ENCODE results near the gene NTRK3. TPM values are rescaled to one million over a fixed set of nuclear protein-coding genes. Genes with fewer than 3 reads are reported as not detected.

NTRK3 gene
- total and polyA plus RNA-seq, 10 donors: 0.33 to 6.6 (median 2.1) TPM

DNA sequence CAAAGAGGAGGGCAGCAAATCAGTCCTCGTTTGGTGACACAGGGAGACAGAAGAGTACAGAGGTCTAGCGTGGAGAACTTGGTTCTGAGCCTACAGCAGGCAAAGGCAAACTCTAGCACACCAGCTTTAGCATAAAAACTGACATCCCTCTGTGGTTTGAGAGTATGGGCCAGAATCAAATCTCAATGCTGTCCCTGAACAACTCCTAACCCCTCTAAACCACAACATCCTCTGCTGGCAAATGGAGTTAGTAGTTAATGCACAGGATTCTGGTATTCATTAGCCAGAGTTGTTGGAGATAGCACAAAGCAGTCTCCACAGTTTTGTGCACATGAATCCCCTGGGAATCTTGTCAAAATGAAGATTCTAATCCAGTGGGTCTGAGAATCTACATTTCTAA lies 315.8 kb downstream of the NTRK3 start:
- Histone ChIP-seq H3K27ac (no peak overlapping the region), H3K36me3 (no peaks in the 10 kb centered on the region), H3K27me3 (replicated peaks in 1 of 7) (no peaks in the 10 kb centered on the region), H3K4me1 (peaks cover 0 to 11% (median 4%) of the 10 kb centered on the region in 6 donors), H3K4me3 (no peak overlapping the region), H3K9me3 (no peaks in the 10 kb centered on the region)
- intact Hi-C loops (cut with DNase I; ENCODE audit: low total_unique reads): no loop called here
- no peak for DNase-seq
- TF ChIP-seq, protein P1, sequence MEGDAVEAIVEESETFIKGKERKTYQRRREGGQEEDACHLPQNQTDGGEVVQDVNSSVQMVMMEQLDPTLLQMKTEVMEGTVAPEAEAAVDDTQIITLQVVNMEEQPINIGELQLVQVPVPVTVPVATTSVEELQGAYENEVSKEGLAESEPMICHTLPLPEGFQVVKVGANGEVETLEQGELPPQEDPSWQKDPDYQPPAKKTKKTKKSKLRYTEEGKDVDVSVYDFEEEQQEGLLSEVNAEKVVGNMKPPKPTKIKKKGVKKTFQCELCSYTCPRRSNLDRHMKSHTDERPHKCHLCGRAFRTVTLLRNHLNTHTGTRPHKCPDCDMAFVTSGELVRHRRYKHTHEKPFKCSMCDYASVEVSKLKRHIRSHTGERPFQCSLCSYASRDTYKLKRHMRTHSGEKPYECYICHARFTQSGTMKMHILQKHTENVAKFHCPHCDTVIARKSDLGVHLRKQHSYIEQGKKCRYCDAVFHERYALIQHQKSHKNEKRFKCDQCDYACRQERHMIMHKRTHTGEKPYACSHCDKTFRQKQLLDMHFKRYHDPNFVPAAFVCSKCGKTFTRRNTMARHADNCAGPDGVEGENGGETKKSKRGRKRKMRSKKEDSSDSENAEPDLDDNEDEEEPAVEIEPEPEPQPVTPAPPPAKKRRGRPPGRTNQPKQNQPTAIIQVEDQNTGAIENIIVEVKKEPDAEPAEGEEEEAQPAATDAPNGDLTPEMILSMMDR (IDR thresholded peaks at IDR 0.05 in 8 of 11, conservative IDR thresholded peaks at IDR 0.05 in 3 of 11): no peak
- TF ChIP-seq POLR2A (IDR thresholded peaks at IDR 0.05) (no peak), POLR2AphosphoS5 (IDR thresholded peaks at IDR 0.05) (no peak)
- 11 to 30% (median 16%) methylated on average over 2 of the region's 2 CpGs for WGBS, 5 donors

DNA sequence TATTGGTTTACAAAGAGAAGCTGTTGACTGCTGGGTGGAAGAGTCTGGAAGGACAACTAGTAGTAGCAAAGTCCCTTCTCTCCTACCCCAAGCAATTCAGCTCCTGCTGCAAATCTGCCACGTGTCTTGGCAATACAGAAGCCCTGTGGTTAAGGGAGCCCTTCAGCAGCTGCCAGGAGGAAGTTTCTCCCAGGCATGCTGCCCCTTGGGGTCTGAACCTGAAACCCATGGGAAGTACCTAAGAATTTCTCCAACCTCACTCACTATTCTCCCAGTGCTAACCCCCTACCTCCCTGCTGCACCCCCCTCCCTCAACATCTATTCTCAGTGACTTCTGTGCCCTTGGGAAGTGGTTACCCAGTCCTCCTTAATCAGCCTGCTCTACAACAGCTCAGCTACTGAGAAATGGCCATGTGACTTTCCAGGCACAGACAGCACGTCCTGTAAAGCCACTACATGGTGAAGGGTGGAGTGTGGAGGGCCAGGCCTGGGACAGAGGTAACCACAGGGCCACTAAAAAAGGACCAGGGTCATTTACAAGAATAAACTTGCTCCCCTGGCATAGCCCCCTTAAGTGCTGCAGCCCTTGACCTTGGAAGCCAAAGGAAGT lies 316.6 kb downstream of the NTRK3 start:
- Histone ChIP-seq H3K4me3 (no peak overlapping the region), H3K27ac (no peak overlapping the region), H3K9me3 (no peaks in the 10 kb centered on the region), H3K27me3 (replicated peaks in 1 of 7) (no peaks in the 10 kb centered on the region), H3K36me3 (no peaks in the 10 kb centered on the region), H3K4me1 (peaks cover 0 to 11% (median 4%) of the 10 kb centered on the region in 6 donors)
- intact Hi-C loops (cut with DNase I; ENCODE audit: low total_unique reads): no loop called here
- no peak for DNase-seq
- TF ChIP-seq POLR2AphosphoS5 (IDR thresholded peaks at IDR 0.05) (no peak), POLR2A (IDR thresholded peaks at IDR 0.05) (no peak)
- TF ChIP-seq, protein P1 (IDR thresholded peaks at IDR 0.05 in 8 of 11, conservative IDR thresholded peaks at IDR 0.05 in 3 of 11): no peak
- WGBS, 5 donors: 3 to 14% (median 8%) methylated on average over 2 of the region's 2 CpGs

DNA sequence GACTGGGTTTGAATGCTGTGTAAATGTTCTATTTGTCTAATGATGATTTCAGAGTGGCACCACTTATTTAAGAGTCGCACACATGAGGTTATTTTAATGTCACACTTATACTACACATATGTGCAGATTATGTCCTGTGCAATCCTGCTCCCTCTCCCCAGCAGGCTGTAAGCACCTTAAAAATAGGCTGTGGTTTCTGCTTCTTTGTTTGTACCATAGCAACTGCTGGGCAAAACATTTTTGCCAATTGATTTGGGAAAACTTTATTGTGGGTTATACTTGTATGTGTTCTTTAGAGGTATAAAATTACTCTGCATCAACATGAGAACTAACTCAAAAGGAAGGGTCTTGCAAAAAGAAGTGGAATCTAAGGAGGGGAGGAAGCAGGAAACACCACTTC lies 318.5 kb downstream of the NTRK3 start:
- H3K9me3 ChIP-seq: no peaks in the 10 kb centered on the region
- intact Hi-C loops (cut with DNase I; ENCODE audit: low total_unique reads): no loop called here
- 57 to 91% (median 83%) methylated on average over 1 of the region's 1 CpG for WGBS, 5 donors
- no peak overlapping the region for H3K4me3 ChIP-seq
- no peaks in the 10 kb centered on the region for H3K27me3 ChIP-seq (replicated peaks in 1 of 7)
- no peaks in the 10 kb centered on the region for H3K36me3 ChIP-seq
- DNase-seq: no peak
- peaks cover 0 to 11% (median 4%) of the 10 kb centered on the region in 6 donors for H3K4me1 ChIP-seq
- TF ChIP-seq POLR2AphosphoS5 (IDR thresholded peaks at IDR 0.05): no peak
- TF ChIP-seq, protein P1 (IDR thresholded peaks at IDR 0.05 in 8 of 11, conservative IDR thresholded peaks at IDR 0.05 in 3 of 11): no peak
- no peak for TF ChIP-seq POLR2A (IDR thresholded peaks at IDR 0.05)
- H3K27ac ChIP-seq: no peak overlapping the region

DNA sequence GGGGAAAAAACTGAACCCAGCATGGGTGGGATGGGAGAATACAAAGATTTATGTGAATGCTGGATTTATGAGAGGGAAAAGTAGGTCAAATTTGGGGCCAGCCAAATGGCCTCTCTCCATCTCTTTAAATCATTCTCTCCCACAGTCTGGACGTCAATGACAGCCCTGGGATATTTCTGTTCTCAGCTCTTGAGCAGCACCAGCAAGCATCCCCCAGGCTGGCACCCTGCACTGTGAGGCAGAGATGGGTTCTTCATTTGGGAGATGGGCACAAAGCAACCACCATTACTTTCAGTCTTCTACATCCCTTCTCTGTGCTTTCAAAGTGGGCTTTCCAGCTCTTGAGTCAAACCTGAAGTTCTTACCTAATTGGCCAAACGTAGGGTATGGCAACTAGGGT lies 321.0 kb downstream of the NTRK3 start:
- Histone ChIP-seq H3K4me1 (peaks cover 0 to 10% (median 4%) of the 10 kb centered on the region in 6 donors), H3K36me3 (no peaks in the 10 kb centered on the region), H3K27ac (no peak overlapping the region), H3K9me3 (no peaks in the 10 kb centered on the region), H3K27me3 (replicated peaks in 1 of 7) (no peaks in the 10 kb centered on the region), H3K4me3 (no peak overlapping the region)
- intact Hi-C loops (cut with DNase I; ENCODE audit: low total_unique reads): no loop called here
- WGBS, 5 donors: 48 to 65% (median 55%) methylated on average over 2 of the region's 2 CpGs
- no peak for DNase-seq
- TF ChIP-seq POLR2A (IDR thresholded peaks at IDR 0.05): no peak
- TF ChIP-seq, protein P1 (IDR thresholded peaks at IDR 0.05 in 8 of 11, conservative IDR thresholded peaks at IDR 0.05 in 3 of 11): no peak
- TF ChIP-seq POLR2AphosphoS5 (IDR thresholded peaks at IDR 0.05): no peak
